GM23338 (cell line): ENCODE measurements around the gene PTGIR. TPM values are rescaled to one million over a fixed set of nuclear protein-coding genes. Genes with fewer than 3 reads are reported as not detected.

Source experiments
- ATAC-seq: fragments of 200-7000 bp; cut with Tn5 transposase; 3 replicates; pipeline ENCODE4 v1.9.1; 2020
- DNase-seq: peaks from one replicate; pipeline ENCODE4 v3.0.0-alpha.2; 2015; ENCODE audit warnings: low spot score
- H2AFZ ChIP-seq: fragments of 200-600 bp; sonication (generic); 2 replicates; pipeline ENCODE4 v1.8.0; 2016; ENCODE audit warnings: antibody characterized with exemption, mild to moderate bottlenecking, moderate library complexity
- H3F3A ChIP-seq: fragments of 200-600 bp; sonication (generic); replicated peaks from 2 replicates; pipeline ENCODE4 v1.8.0; 2017; ENCODE audit warnings: antibody characterized with exemption, mixed run types, low read depth
- H3K27ac ChIP-seq: fragments of 200-600 bp; sonication (generic); 2 replicates; pipeline ENCODE4 v1.6.1; 2016; ENCODE audit warnings: low read depth
- H3K27me3 ChIP-seq: fragments of 200-600 bp; sonication (generic); 2 replicates; pipeline ENCODE4 v1.8.0; 2016; ENCODE audit warnings: mild to moderate bottlenecking, mixed run types, moderate library complexity; ENCODE audit not compliant: insufficient read depth
- H3K36me3 ChIP-seq: fragments of 200-600 bp; sonication (generic); 2 replicates; pipeline ENCODE4 v1.8.0; 2016; ENCODE audit warnings: mild to moderate bottlenecking; ENCODE audit not compliant: insufficient read depth
- H3K4me1 ChIP-seq: fragments of 200-600 bp; sonication (generic); 2 replicates; pipeline ENCODE4 v1.8.0; 2016; ENCODE audit warnings: mild to moderate bottlenecking, moderate library complexity; ENCODE audit not compliant: insufficient read depth
- H3K4me2 ChIP-seq: fragments of 200-600 bp; sonication (generic); 2 replicates; pipeline ENCODE4 v1.7.1; 2017; ENCODE audit warnings: mixed run types
- H3K4me3 ChIP-seq: fragments of 200-600 bp; sonication (generic); 2 replicates; pipeline ENCODE4 v1.6.1; 2016; ENCODE audit warnings: mixed run types
- H3K79me2 ChIP-seq: fragments of 200-600 bp; sonication (generic); replicated peaks from 2 replicates; pipeline ENCODE4 v1.8.0; 2017; ENCODE audit warnings: mild to moderate bottlenecking; ENCODE audit not compliant: insufficient read depth
- H3K9me2 ChIP-seq: fragments of 200-600 bp; sonication (generic); 2 replicates; pipeline ENCODE4 v1.8.0; 2017; ENCODE audit not compliant: insufficient read depth
- H4K20me1 ChIP-seq: fragments of 200-600 bp; sonication (generic); replicated peaks from 2 replicates; pipeline ENCODE4 v1.8.0; 2017; ENCODE audit warnings: mild to moderate bottlenecking; ENCODE audit not compliant: insufficient read depth
- H3K27ac Mint-ChIP-seq: 2 replicates; pipeline ENCODE4 v1.8.0; 2020; ENCODE audit warnings: inconsistent platforms, mild to moderate bottlenecking, moderate library complexity, mixed read lengths
- H3K27me3 Mint-ChIP-seq: 3 replicates; pipeline ENCODE4 v1.8.0; 2022; ENCODE audit warnings: low read depth, mild to moderate bottlenecking, moderate library complexity, mixed read lengths, inconsistent platforms; ENCODE audit not compliant: insufficient read depth, poor library complexity
- H3K36me3 Mint-ChIP-seq: 3 replicates; pipeline ENCODE4 v1.8.0; 2021; ENCODE audit warnings: low read depth, mild to moderate bottlenecking, inconsistent platforms, moderate library complexity, mixed read lengths
- H3K4me1 Mint-ChIP-seq: 3 replicates; pipeline ENCODE4 v1.8.0; 2020; ENCODE audit warnings: mild to moderate bottlenecking, inconsistent platforms, mixed read lengths
- H3K4me3 Mint-ChIP-seq: 3 replicates; pipeline ENCODE4 v1.8.0; 2021; ENCODE audit warnings: moderate library complexity, mild to moderate bottlenecking, inconsistent platforms, mixed read lengths
- H3K9me3 Mint-ChIP-seq: 3 replicates; pipeline ENCODE4 v1.8.0; 2020; ENCODE audit warnings: moderate library complexity, mild to moderate bottlenecking, inconsistent platforms, mixed read lengths
- CREB1 ChIP-seq: fragments of 250-450 bp; sonication (Bioruptor Pico); IDR thresholded peaks from 2 replicates; pipeline ENCODE4 v1.5.0; 2020; ENCODE audit warnings: low read depth, mild to moderate bottlenecking, moderate library complexity
- CTCF ChIP-seq, 2 experiments: fragments of 200-600 bp in 1 of 2; sonication (generic) in 1 of 2; conservative IDR thresholded peaks; 2 replicates each; pipeline versions ENCODE4 v1.5.1 to v1.6.1; 2016 to 2017; ENCODE audit warnings: antibody characterized with exemption in 2 of 2, low read depth in 2 of 2, mild to moderate bottlenecking in 2 of 2, moderate library complexity in 1 of 2
- ETS1 ChIP-seq: IDR thresholded peaks from 2 replicates; pipeline ENCODE4 v1.6.1; 2016; ENCODE audit warnings: antibody characterized with exemption
- EZH2phosphoT487 ChIP-seq: fragments of 200-600 bp; sonication (generic); IDR thresholded peaks from one replicate; pipeline ENCODE4 v1.8.1; 2018; ENCODE audit warnings: antibody characterized with exemption; ENCODE audit not compliant: unreplicated experiment
- JUNB ChIP-seq: IDR thresholded peaks from one replicate; pipeline ENCODE4 v1.6.1; 2016; ENCODE audit warnings: antibody characterized with exemption; ENCODE audit not compliant: unreplicated experiment
- NANOG ChIP-seq: IDR thresholded peaks from 2 replicates; pipeline ENCODE4 v1.6.1; 2016; ENCODE audit warnings: antibody characterized with exemption, borderline replicate concordance
- POLR2AphosphoS5 ChIP-seq: IDR thresholded peaks from 2 replicates; pipeline ENCODE4 v1.6.1; 2016; ENCODE audit warnings: antibody characterized with exemption, low read depth
- REST ChIP-seq: IDR thresholded peaks from one replicate; pipeline ENCODE4 v1.6.1; 2018; ENCODE audit warnings: antibody characterized with exemption; ENCODE audit not compliant: unreplicated experiment
- STAT1 ChIP-seq: IDR thresholded peaks from one replicate; pipeline ENCODE4 v1.6.1; 2016; ENCODE audit warnings: antibody characterized with exemption; ENCODE audit not compliant: unreplicated experiment
- ZNF114 ChIP-seq: fragments of 250-450 bp; sonication (Bioruptor Pico); IDR thresholded peaks from 2 replicates; pipeline ENCODE4 v1.5.0; 2020; ENCODE audit warnings: mild to moderate bottlenecking, moderate library complexity
- polyA plus RNA-seq: library from polyadenylated mRNA; unstranded; fragments of >200 nt; fragmentation: Nextera tagmentation; extraction: Ambion mirVana; gene quantifications from 2 replicates; pipeline ENCODE4 v1.2.1, GENCODE V29; 2016
- total RNA-seq: library from RNA; depleted of rRNA; stranded (reverse); fragments of >200 nt; shearing (Covaris generic); gene quantifications from 2 replicates; pipeline ENCODE4 v1.2.3, GENCODE V29; 2014

The PTGIR gene
- total and polyA plus RNA-seq, 2 experiments from 2014 or later = not detected

GRCh38 chr19:46606019-46606418, 18.9 kb downstream of the PTGIR start (continued):
- TF ChIP-seq CTCF (conservative IDR thresholded peaks at IDR 0.05; ENCODE audit: low read depth in 2 of 2) (no peak), NANOG (no peak), CREB1 (no peak), REST (no peak), EZH2phosphoT487 (no peak), ZNF114 (CRISPR knock-in tag) (no peak), STAT1 (no peak)

GRCh38 chr19:46605356-46605821, 19.5 kb downstream of the PTGIR start:
- no peak overlapping the region for H3K4me3 ChIP-seq
- peaks cover 11% of the 10 kb centered on the region for H3K4me1 ChIP-seq
- H3K9me2 ChIP-seq = no peaks in the 10 kb centered on the region
- no peak overlapping the region for H3K27ac ChIP-seq
- peaks cover 21% of the 10 kb centered on the region; the same call in 1 of the 2 replicates for H3K36me3 ChIP-seq
- no peaks in the 10 kb centered on the region for H3K27me3 ChIP-seq
- H3K79me2 ChIP-seq = peaks cover 39% of the 10 kb centered on the region
- Mint-ChIP-seq H3K27ac (no peak overlapping the region), H3K4me3 (no peak overlapping the region), H3K9me3 (no peaks in the 10 kb centered on the region), H3K27me3 (peaks cover 22% of the 10 kb centered on the region), H3K4me1 (peaks cover 20% of the 10 kb centered on the region), H3K36me3 (peaks cover 40% of the 10 kb centered on the region)
- H4K20me1 ChIP-seq = peaks cover 25% of the 10 kb centered on the region
- TF ChIP-seq NANOG = no peak
- TF ChIP-seq EZH2phosphoT487 = no peak
- TF ChIP-seq POLR2AphosphoS5 = no peak
- no peak for TF ChIP-seq ETS1
- no peak for TF ChIP-seq CTCF (conservative IDR thresholded peaks at IDR 0.05; ENCODE audit: low read depth in 2 of 2)
- no peak for TF ChIP-seq CREB1
- no peak for TF ChIP-seq JUNB
- TF ChIP-seq REST = no peak
- no peak for TF ChIP-seq STAT1
- no peak for DNase-seq
- H2AFZ ChIP-seq = no peak overlapping the region
- H3F3A ChIP-seq = no peaks in the 10 kb centered on the region
- H3K4me2 ChIP-seq = no peak overlapping the region
- ATAC-seq = no peak
